ENCODE data around the gene L3MBTL1. TPM values are rescaled to one million over a fixed set of nuclear protein-coding genes. Genes with fewer than 3 reads are reported as not detected.

Gene L3MBTL1
- total and polyA plus RNA-seq, 2 donors (not counting 3 experiments of a cell fraction or from before 2014, with no cell fraction given), result 5.2 to 8.2 TPM

DNA sequence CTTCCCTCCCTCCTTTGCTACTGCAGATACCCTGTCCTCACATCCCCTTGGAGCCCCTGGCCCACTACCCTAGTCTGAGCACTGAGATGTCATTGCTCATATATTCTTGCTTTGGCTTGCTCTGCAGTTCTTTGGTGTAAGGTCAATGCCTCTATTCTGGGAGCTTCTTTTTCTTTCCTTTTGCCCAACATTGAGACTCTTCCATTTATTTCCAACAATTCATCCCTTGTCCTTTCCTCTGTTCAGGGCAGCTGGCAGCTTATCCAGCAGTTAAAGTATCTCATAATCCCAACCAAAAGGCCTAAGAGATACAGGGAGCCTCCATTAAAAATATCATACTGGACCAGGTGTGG, 23.6 kb downstream of the L3MBTL1 start:
- H3K9ac ChIP-seq (replicated peaks; ENCODE audit: extremely low read depth, insufficient read depth, low read length), result no peak overlapping the region
- TF ChIP-seq MYC (IDR thresholded peaks at IDR 0.05; ENCODE audit: low read depth, low read length), result no peak
- TF ChIP-seq JUN (IDR thresholded peaks at IDR 0.05; ENCODE audit: borderline replicate concordance, insufficient read depth, insufficient read length, low read depth), result no peak
- no peak for TF ChIP-seq GATA2 (IDR thresholded peaks at IDR 0.05; ENCODE audit: insufficient read depth, insufficient read length, low read depth, low read length)
- TF ChIP-seq EZH2 (IDR thresholded peaks at IDR 0.05; ENCODE audit: borderline replicate concordance, low read depth, low read length, severe bottlenecking), result no peak
- TF ChIP-seq POLR2A (IDR thresholded peaks at IDR 0.05; ENCODE audit: low read depth, low read length), result no peak
- TF ChIP-seq POLR2AphosphoS5 (IDR thresholded peaks at IDR 0.05; ENCODE audit: insufficient read depth, low read depth, low read length), result no peak
- TF ChIP-seq CTCF (IDR thresholded peaks at IDR 0.05; ENCODE audit: extremely low read depth in 1 of 2, insufficient read depth in 1 of 2, low read depth in 1 of 2, low read length in 2 of 2), result no peak
- no peak for TF ChIP-seq MAX (IDR thresholded peaks at IDR 0.05; ENCODE audit: insufficient read depth, insufficient read length)
- TF ChIP-seq FOS (IDR thresholded peaks at IDR 0.05; ENCODE audit: borderline replicate concordance, insufficient read depth, low read length), result no peak
- H3K4me2 ChIP-seq (ENCODE audit: insufficient read depth, low read length), result no peak overlapping the region
- H3K27ac ChIP-seq (ENCODE audit: insufficient read depth, low read depth, low read length), result no peak overlapping the region
- H4K20me1 ChIP-seq (replicated peaks; ENCODE audit: control insufficient read depth, extremely low read depth, insufficient read depth, low read length), result no peaks in the 10 kb centered on the region
- no peak overlapping the region for H2AFZ ChIP-seq (ENCODE audit: low read depth, low read length)
- DNase-seq (ENCODE audit: low read depth, low spot score) (no peak), FAIRE-seq (no peak)
- ChIA-PET CTCF (interaction anchor here (1.6 kb wide), 1 partner anchor 17 kb away, joined by 5 read pairs; no protein-coding TSS in a partner anchor), POLR2A (no interaction called here)
- H3K27me3 ChIP-seq (ENCODE audit: control insufficient read depth in 2 of 2, insufficient read depth in 2 of 2, low read length in 2 of 2), result no peaks in the 10 kb centered on the region
- H3K36me3 ChIP-seq (ENCODE audit: control insufficient read depth in 2 of 2, extremely low read depth in 1 of 2, insufficient read depth in 2 of 2, low read length in 2 of 2), result no peaks in the 10 kb centered on the region
- BruUV-seq (replicated peaks), result no TSS peak
- H3K9me1 ChIP-seq (replicated peaks; ENCODE audit: control insufficient read depth, extremely low read depth, insufficient read depth, low read length), result no peaks in the 10 kb centered on the region
- intact Hi-C loops (cut with micrococcal nuclease) (no loop called here), dilution Hi-C loops (cut with MboI; ENCODE audit: extremely low pct_ligation_motif_present, low sequenced_read_pairs) (no loop called here)
- H3K4me3 ChIP-seq (replicated peaks in 1 of 3; ENCODE audit: insufficient read depth in 1 of 3, low read depth in 1 of 3, low read length in 3 of 3), result no peak overlapping the region
- no peaks in the 10 kb centered on the region for H3K4me1 ChIP-seq (ENCODE audit: control insufficient read depth, extremely low read depth, insufficient read depth, low read length)
- H3K79me2 ChIP-seq (ENCODE audit: control insufficient read depth, insufficient read depth, low read length), result no peaks in the 10 kb centered on the region
- no peaks in the 10 kb centered on the region for H3K9me3 ChIP-seq (replicated peaks; ENCODE audit: control insufficient read depth, insufficient read depth, low read length)
